H1 (cell line): ENCODE data around the gene C19orf25. TPM values are rescaled to one million over a fixed set of nuclear protein-coding genes. Genes with fewer than 3 reads are reported as not detected.

Experiments used
- HDAC2 ChIP-seq, 2 experiments: fragments of 300-600 bp in 1 of 2; sonication (generic) in 1 of 2; IDR thresholded peaks; 2 replicates each; pipeline ENCODE4 v1.6.1; 2011 to 2012; ENCODE audit warnings: low read depth in 2 of 2, low read length in 2 of 2, mild to moderate bottlenecking in 2 of 2, moderate library complexity in 2 of 2, borderline replicate concordance in 1 of 2, inconsistent platforms in 1 of 2
- RFX5 ChIP-seq: IDR thresholded peaks from 2 replicates; pipeline ENCODE4 v1.6.1; 2011; ENCODE audit warnings: low read depth, low read length, improper control_type of control experiment, borderline replicate concordance
- SUZ12 ChIP-seq: fragments of 200-600 bp; sonication (generic); IDR thresholded peaks from 2 replicates; pipeline ENCODE4 v1.6.1; 2012; ENCODE audit warnings: mild to moderate bottlenecking, inconsistent platforms, low read length, moderate library complexity, mixed read lengths
- TEAD4 ChIP-seq: IDR thresholded peaks from 2 replicates; pipeline ENCODE4 v1.6.1; 2012; ENCODE audit warnings: low read depth, low read length, inconsistent platforms, mixed read lengths
- polyA plus RNA-seq, 7 experiments: library from polyadenylated mRNA; depleted of rRNA in 3 of 7; stranded (reverse) in 5 of 7; unstranded in 2 of 7; fragments of >200 nt in 5 of 7; fragments of 200-250 nt in 2 of 7; gene quantifications; 1 replicate in 5 of 7; 2 replicates in 1 of 7; 4 replicates in 1 of 7; pipeline versions ENCODE4 v1.2.1 to v1.2.3, GENCODE V29; 2011 to 2013; ENCODE audit warnings: missing spikeins in 2 of 7, mixed read lengths in 2 of 7
- total RNA-seq: library from RNA; stranded (reverse); fragmentation: NEBNext Ultra II Directional; extraction: Animal tissue kit (Norgen Biotek cat#: 25700); gene quantifications from 2 replicates; pipeline ENCODE4 v1.2.1, GENCODE V29; 2021
- TF ChIP-seq, protein P1 (sequence below): IDR thresholded peaks from 2 replicates; pipeline ENCODE4 v1.6.1; 2011; ENCODE audit warnings: low read length, improper control_type of control experiment

The C19orf25 gene
- total and polyA plus RNA-seq, 2 of the 8 experiments (the other 6 are each of a cell fraction or from before 2014, with no cell fraction given) = 41.3 to 67.4 TPM

DNA sequence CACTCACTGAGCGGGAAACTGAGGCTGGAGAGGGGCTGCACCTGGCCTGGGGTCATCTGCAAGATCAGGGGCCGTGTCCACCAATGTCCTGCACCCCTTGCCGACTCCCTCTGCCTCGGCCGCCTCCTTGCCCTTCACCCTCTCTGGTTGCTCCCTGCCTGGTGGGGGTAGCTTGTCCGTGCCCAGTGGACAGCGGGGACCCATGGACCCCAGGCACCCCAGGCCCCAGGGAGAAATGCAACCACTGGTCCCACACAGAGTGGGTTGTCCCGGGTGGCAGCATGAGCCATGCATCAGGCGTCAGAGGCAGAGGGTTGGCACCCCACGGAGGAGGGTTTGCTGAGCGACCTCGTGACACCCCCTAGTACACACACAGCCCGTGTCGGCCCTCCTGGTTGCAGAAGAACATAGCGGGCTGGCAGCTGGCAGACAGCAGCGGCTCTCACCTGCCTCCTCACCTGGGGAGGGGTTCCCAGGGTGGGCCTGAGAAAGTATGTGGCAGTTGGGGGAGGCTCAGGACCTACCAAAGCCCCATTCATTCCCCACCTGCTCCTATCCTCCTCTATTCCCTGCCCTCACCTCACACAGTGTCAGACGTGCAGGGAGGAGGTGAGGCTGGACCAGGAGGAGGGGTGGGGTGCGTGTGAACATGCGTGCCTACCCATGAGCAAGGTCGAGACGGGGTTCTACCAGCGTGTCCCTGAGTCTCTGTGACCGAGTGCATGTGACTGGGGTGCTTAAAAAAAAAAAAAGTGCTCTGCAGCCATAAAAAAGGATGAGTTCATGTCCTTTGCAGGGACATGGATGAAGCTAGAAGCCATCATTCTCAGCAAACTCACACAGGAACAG lies 25.1 kb upstream of the C19orf25 start (continued):
- TF ChIP-seq, protein P1, sequence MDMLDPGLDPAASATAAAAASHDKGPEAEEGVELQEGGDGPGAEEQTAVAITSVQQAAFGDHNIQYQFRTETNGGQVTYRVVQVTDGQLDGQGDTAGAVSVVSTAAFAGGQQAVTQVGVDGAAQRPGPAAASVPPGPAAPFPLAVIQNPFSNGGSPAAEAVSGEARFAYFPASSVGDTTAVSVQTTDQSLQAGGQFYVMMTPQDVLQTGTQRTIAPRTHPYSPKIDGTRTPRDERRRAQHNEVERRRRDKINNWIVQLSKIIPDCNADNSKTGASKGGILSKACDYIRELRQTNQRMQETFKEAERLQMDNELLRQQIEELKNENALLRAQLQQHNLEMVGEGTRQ = no peak
- no peak for TF ChIP-seq SUZ12
- TF ChIP-seq TEAD4 = no peak
- no peak for TF ChIP-seq HDAC2 (IDR thresholded peaks at IDR 0.05; ENCODE audit: borderline replicate concordance in 1 of 2, low read depth in 2 of 2, low read length in 2 of 2)
- no peak for TF ChIP-seq RFX5
